Measurements from ENCODE around the gene C4orf50.

DNA sequence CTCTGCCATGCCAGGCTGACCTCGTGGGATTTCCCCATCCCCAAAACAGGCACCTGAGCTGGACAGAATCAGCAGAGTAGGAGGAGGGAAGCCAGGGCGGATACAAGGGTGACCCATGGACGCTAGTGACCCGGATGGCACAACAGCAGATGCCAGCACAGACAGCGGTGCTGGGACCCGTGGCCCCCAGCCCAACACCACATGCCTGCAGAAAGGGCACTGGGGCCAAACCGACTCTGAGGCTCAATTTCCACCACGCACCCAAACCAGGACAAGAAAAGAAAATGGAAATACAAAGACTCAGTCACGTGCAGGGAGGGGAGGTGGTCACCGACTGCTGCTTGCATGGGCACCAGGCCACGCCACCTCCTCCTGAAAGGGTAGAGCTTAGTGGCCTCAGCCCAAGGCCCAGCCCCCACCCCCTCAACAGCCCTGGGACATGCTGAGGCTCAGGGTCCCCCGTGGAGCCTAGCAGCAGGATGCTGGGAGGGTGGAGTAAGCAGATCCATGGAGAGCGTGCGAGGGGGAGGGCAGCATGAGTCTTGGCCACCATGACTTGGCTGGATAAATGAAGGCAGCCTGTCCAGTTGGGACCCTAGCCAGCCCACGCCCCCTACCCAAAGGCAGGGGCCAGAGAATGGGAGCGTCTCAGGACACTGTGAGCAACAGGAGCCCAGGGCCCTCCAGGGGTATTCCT lies 47.7 kb downstream of the C4orf50 start:
- TF ChIP-seq, protein P1, sequence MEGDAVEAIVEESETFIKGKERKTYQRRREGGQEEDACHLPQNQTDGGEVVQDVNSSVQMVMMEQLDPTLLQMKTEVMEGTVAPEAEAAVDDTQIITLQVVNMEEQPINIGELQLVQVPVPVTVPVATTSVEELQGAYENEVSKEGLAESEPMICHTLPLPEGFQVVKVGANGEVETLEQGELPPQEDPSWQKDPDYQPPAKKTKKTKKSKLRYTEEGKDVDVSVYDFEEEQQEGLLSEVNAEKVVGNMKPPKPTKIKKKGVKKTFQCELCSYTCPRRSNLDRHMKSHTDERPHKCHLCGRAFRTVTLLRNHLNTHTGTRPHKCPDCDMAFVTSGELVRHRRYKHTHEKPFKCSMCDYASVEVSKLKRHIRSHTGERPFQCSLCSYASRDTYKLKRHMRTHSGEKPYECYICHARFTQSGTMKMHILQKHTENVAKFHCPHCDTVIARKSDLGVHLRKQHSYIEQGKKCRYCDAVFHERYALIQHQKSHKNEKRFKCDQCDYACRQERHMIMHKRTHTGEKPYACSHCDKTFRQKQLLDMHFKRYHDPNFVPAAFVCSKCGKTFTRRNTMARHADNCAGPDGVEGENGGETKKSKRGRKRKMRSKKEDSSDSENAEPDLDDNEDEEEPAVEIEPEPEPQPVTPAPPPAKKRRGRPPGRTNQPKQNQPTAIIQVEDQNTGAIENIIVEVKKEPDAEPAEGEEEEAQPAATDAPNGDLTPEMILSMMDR (conservative IDR thresholded peaks at IDR 0.05): no peak
- TF ChIP-seq EZH2 (IDR thresholded peaks at IDR 0.05; ENCODE audit: low read depth): no peak

Data from PC-9 (cell line).